CD4-positive, alpha-beta T cell treated with Interleukin-17A for 1 hour (primary cell): ENCODE results near the gene XCR1.
A peak's percentile ranks its signal among the peaks of the same experiment; 100 is the strongest.
"Not testable (repeated sequence)": the region's sequence is repeated elsewhere in the genome, so short reads cannot be mapped to it uniquely, and the experiment has no call there.

Experiments
- DNase-seq: peaks from one replicate; pipeline ENCODE4 v3.0.0-alpha.2; 2020

The XCR1 gene

GRCh38 chr3:46001178-46001577, 26.1 kb downstream of the XCR1 start:
- no peak for DNase-seq

GRCh38 chr3:45997942-45998341, 29.3 kb downstream of the XCR1 start:
- no peak for DNase-seq

GRCh38 chr3:45997499-45997898, 29.8 kb downstream of the XCR1 start:
- not testable (repeated sequence) for DNase-seq

GRCh38 chr3:45995236-45996192, 31.8 kb downstream of the XCR1 start, which contains the start of gene FYCO1:
Gene FYCO1 (minus strand): TSS chr3:45995824. CDS start chr3:45984910, 10,914 bp downstream.
- DNase-seq, result peak; percentile 89

- DNase-seq, result peak; percentile 72
Observed at GRCh38 chr3:45994419-45995235, 32.7 kb downstream of the XCR1 start.

GRCh38 chr3:45993421-45994027, 33.8 kb downstream of the XCR1 start:
- peak; percentile 59 for DNase-seq

GRCh38 chr3:45992821-45993221, 34.5 kb downstream of the XCR1 start:
- no peak for DNase-seq

- no peak for DNase-seq
Observed at GRCh38 chr3:45992133-45992729, 35.1 kb downstream of the XCR1 start.

- DNase-seq, result no peak
Observed at GRCh38 chr3:45991341-45991740, 35.9 kb downstream of the XCR1 start.

- DNase-seq, result no peak
Observed at GRCh38 chr3:45990181-45990580, 37.1 kb downstream of the XCR1 start.

- DNase-seq, result no peak
Observed at GRCh38 chr3:45988804-45989203, 38.5 kb downstream of the XCR1 start.

- no peak for DNase-seq
Observed at GRCh38 chr3:45988362-45988761, 38.9 kb downstream of the XCR1 start.

- DNase-seq, result no peak
Observed at GRCh38 chr3:45987368-45988291, 39.7 kb downstream of the XCR1 start.

GRCh38 chr3:45986303-45986982, 40.8 kb downstream of the XCR1 start:
- DNase-seq, result no peak

GRCh38 chr3:45985532-45986302, 41.6 kb downstream of the XCR1 start:
- no peak for DNase-seq

GRCh38 chr3:45984331-45985312, 42.7 kb downstream of the XCR1 start:
- DNase-seq, result no peak

GRCh38 chr3:45983770-45984169, 43.5 kb downstream of the XCR1 start:
- no peak for DNase-seq

GRCh38 chr3:45981346-45982074, 45.8 kb downstream of the XCR1 start:
- DNase-seq, result no peak
